B cell (primary cell): ENCODE data around the gene HIRIP3. TPM values are rescaled to one million over a fixed set of nuclear protein-coding genes. Genes with fewer than 3 reads are reported as not detected.

Experiments
- ATAC-seq: fragments of 200-7000 bp; cut with Tn5 transposase; one replicate; pipeline ENCODE4 v1.10.0; 2021; ENCODE audit warnings: low read depth, mild to moderate bottlenecking, moderate number of reproducible peaks, moderate library complexity
- CTCF ChIA-PET: fragments of 350-600 bp; sonication (Branson Sonifier 250); formaldehyde crosslinking; loops from one replicate; lab custom pipeline; 2021; ENCODE audit warnings: antibody characterized with exemption, inconsistent platforms; lab: Charles Lee
- POLR2A ChIA-PET: fragments of 350-600 bp; sonication (Branson Sonifier 250); formaldehyde crosslinking; loops from one replicate; lab custom pipeline; 2021; ENCODE audit warnings: antibody characterized with exemption; lab: Charles Lee
- DNase-seq: peaks from one replicate; pipeline ENCODE4 v3.0.0; 2013
- H2AFZ ChIP-seq: 2 replicates; pipeline ENCODE4 v1.6.1; 2012; ENCODE audit warnings: mild to moderate bottlenecking, low read depth, low read length; ENCODE audit not compliant: insufficient read depth, poor library complexity, severe bottlenecking
- H3K27ac ChIP-seq, 2 donors: 1 replicate in 1 of 2; 2 replicates in 1 of 2; pipeline ENCODE4 v1.5.1; 2012 to 2013; ENCODE audit warnings: low read length in 2 of 2, mild to moderate bottlenecking in 2 of 2, moderate library complexity in 1 of 2
- H3K27me3 ChIP-seq, 4 experiments: fragments of 200-600 bp in 1 of 4; sonication (generic) in 1 of 4; replicated peaks in 1 of 4; 1 replicate in 2 of 4; 2 replicates in 2 of 4; pipeline versions ENCODE4 v1.6.1 to v1.7.0; 2013 to 2016; ENCODE audit warnings: low read length in 3 of 4, mild to moderate bottlenecking in 2 of 4, mixed read lengths in 1 of 4, moderate library complexity in 1 of 4; ENCODE audit not compliant: insufficient read depth in 4 of 4, control insufficient read depth in 3 of 4; ENCODE audit errors: control extremely low read depth in 1 of 4
- H3K36me3 ChIP-seq, 2 experiments: replicated peaks in 1 of 2; 1 replicate in 1 of 2; 2 replicates in 1 of 2; pipeline versions ENCODE4 v1.6.1 to v1.7.1; 2013; ENCODE audit warnings: low read length in 1 of 2; ENCODE audit not compliant: insufficient read depth in 2 of 2, control insufficient read depth in 1 of 2; ENCODE audit errors: control extremely low read depth in 1 of 2, extremely low read depth in 1 of 2
- H3K4me1 ChIP-seq, 2 donors: fragments of 200-600 bp in 1 of 2; sonication (generic) in 1 of 2; 1 replicate in 1 of 2; 2 replicates in 1 of 2; pipeline versions ENCODE4 v1.5.1 to v1.6.1; 2013 to 2017; ENCODE audit warnings: low read length in 2 of 2; ENCODE audit not compliant: control insufficient read depth in 2 of 2, insufficient read depth in 2 of 2
- H3K4me2 ChIP-seq: replicated peaks from 2 replicates; pipeline ENCODE3; 2012; ENCODE audit warnings: mild to moderate bottlenecking, low read depth, low read length; ENCODE audit not compliant: poor library complexity, severe bottlenecking
- H3K4me3 ChIP-seq, 5 experiments: fragments of 200-600 bp in 1 of 5; sonication (generic) in 1 of 5; 1 replicate in 3 of 5; 2 replicates in 2 of 5; pipeline versions ENCODE4 v1.5.1 to v1.7.0; 2011 to 2016; ENCODE audit warnings: low read length in 4 of 5, mild to moderate bottlenecking in 4 of 5, low read depth in 2 of 5, control low read depth in 1 of 5, moderate library complexity in 1 of 5; ENCODE audit not compliant: insufficient read depth in 1 of 5; ENCODE audit errors: control extremely low read depth in 1 of 5, extremely low read depth in 1 of 5
- H3K79me2 ChIP-seq: fragments of 200-600 bp; sonication (generic); one replicate; pipeline ENCODE4 v1.6.0; 2016; ENCODE audit warnings: low read length; ENCODE audit not compliant: control insufficient read depth, insufficient read depth
- H3K9ac ChIP-seq: fragments of 200-600 bp; sonication (generic); 2 replicates; pipeline ENCODE4 v1.6.1; 2017; ENCODE audit warnings: mild to moderate bottlenecking, low read length, moderate library complexity
- H3K9me3 ChIP-seq, 3 donors: one replicate each; pipeline versions ENCODE4 v1.6.1 to v1.7.1; 2013; ENCODE audit warnings: low read length in 2 of 3; ENCODE audit not compliant: control insufficient read depth in 2 of 3, insufficient read depth in 1 of 3; ENCODE audit errors: control extremely low read depth in 1 of 3
- H4K20me1 ChIP-seq: 2 replicates; pipeline ENCODE4 v1.6.0; 2012; ENCODE audit warnings: mild to moderate bottlenecking, low read length; ENCODE audit not compliant: insufficient read depth, control insufficient read depth, poor library complexity, severe bottlenecking
- H3K27ac Mint-ChIP-seq: one replicate; pipeline ENCODE4 v1.8.0; 2021; ENCODE audit warnings: mixed read lengths
- H3K27me3 Mint-ChIP-seq: one replicate; pipeline ENCODE4 v1.8.0; 2021; ENCODE audit warnings: mixed read lengths
- H3K4me1 Mint-ChIP-seq: one replicate; pipeline ENCODE4 v1.8.0; 2021; ENCODE audit warnings: mixed read lengths
- H3K4me3 Mint-ChIP-seq: one replicate; pipeline ENCODE4 v1.8.0; 2021; ENCODE audit warnings: mixed read lengths
- H3K9me3 Mint-ChIP-seq: one replicate; pipeline ENCODE4 v1.8.0; 2022; ENCODE audit warnings: mixed read lengths; ENCODE audit not compliant: insufficient read depth
- CTCF ChIP-seq: fragments of 200-600 bp; IDR thresholded peaks from one replicate; pipeline ENCODE4 v1.8.0; 2022; ENCODE audit warnings: antibody characterized with exemption, mild to moderate bottlenecking
- EZH2 ChIP-seq: IDR thresholded peaks from 2 replicates; pipeline ENCODE4 v1.6.1; 2012; ENCODE audit warnings: borderline replicate concordance, low read depth, mild to moderate bottlenecking, moderate library complexity, low read length; ENCODE audit not compliant: insufficient read depth, poor library complexity, severe bottlenecking
- WGBS: methylation state at CpG from one replicate; pipeline ENCODE4 v1.1.5; 2013; ENCODE audit warnings: missing lambda C conversion rate; ENCODE audit not compliant: insufficient coverage; 5-methylcytosine and 5-hydroxymethylcytosine counted together
- intact Hi-C: fragments of 100-400 bp; cut with micrococcal nuclease; formaldehyde crosslinking; loops from one replicate; pipeline ENCODE4 v1.10.0; 2022
- polyA plus RNA-seq: library from polyadenylated mRNA; depleted of rRNA; stranded (reverse); fragments of >200 nt; gene quantifications from 2 replicates; pipeline ENCODE4 v1.2.3, GENCODE V29; 2012
- total RNA-seq, 2 donors: library from RNA; stranded (reverse); fragments of 120-200 nt in 1 of 2; gene quantifications; 1 replicate in 1 of 2; 2 replicates in 1 of 2; pipeline versions ENCODE4 v1.2.3 to v1.2.4, GENCODE V29; 2013 to 2022

Gene HIRIP3
- total and polyA plus RNA-seq, 2 donors (not counting 1 experiment from before 2014, with no cell fraction given) = 12.2 to 13.9 TPM

- H3K4me3 ChIP-seq = peak within 1 kb of the TSS; percentile 79 to 100 (median 99)
Observed at GRCh38 chr16:29973384-29974246, 21.8 kb downstream of the HIRIP3 start, which contains the start of gene TAOK2. Gene TAOK2, plus strand, starts transcription at chr16:29973868. Its CDS starts 3,905 bp downstream, at chr16:29977773.

More at GRCh38 chr16:29973384-29974246, 21.8 kb downstream of the HIRIP3 start, which contains the start of gene TAOK2:
- peak; percentile 98 for DNase-seq
- Histone ChIP-seq H3K79me2 (peaks cover 41% of the 10 kb centered on the region), H3K9ac (peak within 1 kb of the TSS; percentile 90), H4K20me1 (peaks cover 16% of the 10 kb centered on the region), H3K9me3 (no peaks in the 10 kb centered on the region), H3K4me1 (peaks cover 31 to 38% of the 10 kb centered on the region in 2 donors), H2AFZ (peak within 1 kb of the TSS; percentile 99), H3K27ac (peak within 1 kb of the TSS; percentile 73 to 79), H3K36me3 (peaks cover 2 to 14% of the 10 kb centered on the region in 2 experiments), H3K4me2 (peak within 1 kb of the TSS; percentile 98), H3K27me3 (no peaks in the 10 kb centered on the region)
- TF ChIP-seq CTCF = no peak
- TF ChIP-seq EZH2 = no peak
- intact Hi-C loops = loop anchor here (1.0 to 5.0 kb wide), 9 partner anchors 11 to 724 kb away; partner anchors contain the start of genes ALDOA, CDIPT, FBRS and INO80E
- Mint-ChIP-seq H3K4me1 (peaks cover 36% of the 10 kb centered on the region), H3K4me3 (peak within 1 kb of the TSS; percentile 95), H3K27ac (peak within 1 kb of the TSS; percentile 94), H3K9me3 (no peaks in the 10 kb centered on the region), H3K27me3 (no peaks in the 10 kb centered on the region)
- 5% methylated on average over 75 of the region's 75 CpGs for WGBS
- peak; percentile 99 for ATAC-seq
- POLR2A ChIA-PET = interaction anchor here (0.6 to 1.5 kb wide), 9 partner anchors 12 to 775 kb away, joined by 3 to 16 read pairs (median 4); partner anchors contain the start of genes HIRIP3, KCTD13, TBX6 and TMEM219
- CTCF ChIA-PET = interaction anchor here (0.7 to 2.0 kb wide), 10 partner anchors 10 to 227 kb away, joined by 3 to 14 read pairs (median 4); partner anchors contain the start of genes KCTD13 and TMEM219
